Measurements from ENCODE around the gene PPIL4. TPM values are rescaled to one million over a fixed set of nuclear protein-coding genes. Genes with fewer than 3 reads are reported as not detected.

Gene PPIL4
- total RNA-seq, 1 experiment from 2014 or later = 36.9 TPM

- Histone ChIP-seq H3K9me3 (ENCODE audit: control insufficient read depth, low read depth, low read length) (no peaks in the 10 kb centered on the region), H2BK12ac (ENCODE audit: insufficient read length, low read depth, low read length) (no peak overlapping the region), H4K20me1 (ENCODE audit: control insufficient read depth, insufficient read depth, insufficient read length) (no peaks in the 10 kb centered on the region), H4K5ac (ENCODE audit: insufficient read length, low read depth, low read length) (no peak overlapping the region), H2AFZ (ENCODE audit: low read length) (no peak overlapping the region), H3K79me1 (ENCODE audit: insufficient read depth, low read depth, low read length, poor library complexity, severe bottlenecking) (no peaks in the 10 kb centered on the region), H2BK120ac (ENCODE audit: low read depth, low read length, poor library complexity, severe bottlenecking) (no peak overlapping the region), H2BK15ac (ENCODE audit: low read depth, low read length) (no peak overlapping the region), H3K9ac (ENCODE audit: extremely low read depth, insufficient read length, low read length) (no peak overlapping the region), H3K4ac (ENCODE audit: low read depth, low read length) (no peak overlapping the region), H3T11ph (ENCODE audit: low read length) (no peak overlapping the region), H4K8ac (replicated peaks; ENCODE audit: insufficient read length, low read depth, low read length) (no peak overlapping the region), H3K27ac (ENCODE audit: insufficient read length, low read depth, low read length) (no peak overlapping the region), H3K79me2 (ENCODE audit: insufficient read depth, low read length) (no peaks in the 10 kb centered on the region), H2BK5ac (ENCODE audit: insufficient read length, low read length) (no peak overlapping the region), H3K23ac (ENCODE audit: insufficient read length, low read depth, low read length) (no peak overlapping the region), H4K91ac (ENCODE audit: insufficient read length, low read depth, low read length) (no peak overlapping the region), H3K23me2 (ENCODE audit: insufficient read length, low read depth, low read length, poor library complexity, severe bottlenecking) (no peaks in the 10 kb centered on the region), H3K4me2 (ENCODE audit: insufficient read depth, insufficient read length, low read length) (no peak overlapping the region), H3K14ac (ENCODE audit: insufficient read depth, low read length) (no peak overlapping the region), H2BK20ac (ENCODE audit: low read depth, low read length, poor library complexity, severe bottlenecking) (no peak overlapping the region), H2AK5ac (ENCODE audit: insufficient read length, low read length) (no peak overlapping the region), H3K56ac (ENCODE audit: insufficient read length, low read depth, low read length) (no peak overlapping the region), H3K4me1 (ENCODE audit: insufficient read depth, low read length) (no peaks in the 10 kb centered on the region), H3K18ac (ENCODE audit: insufficient read length, low read depth, low read length) (no peak overlapping the region), H3K27me3 (ENCODE audit: insufficient read depth, low read length) (no peaks in the 10 kb centered on the region)
- H3K9me3 Mint-ChIP-seq = no peaks in the 10 kb centered on the region
- H3K4me3 Mint-ChIP-seq = no peak overlapping the region
- H3K4me1 Mint-ChIP-seq = peaks cover 8 to 9% of the 10 kb centered on the region in 2 experiments
- H3K27me3 Mint-ChIP-seq (ENCODE audit: low read depth) = no peaks in the 10 kb centered on the region
- H3K36me3 Mint-ChIP-seq (ENCODE audit: insufficient read depth in 1 of 3, low read depth in 3 of 3) = no peaks in the 10 kb centered on the region
- DNase-seq = no peak
- TF ChIP-seq CTCF (conservative IDR thresholded peaks at IDR 0.05) = no peak
- H3K27ac Mint-ChIP-seq = no peak overlapping the region
- WGBS (ENCODE audit: extremely low coverage, insufficient read length, low lambda C conversion rate) = no CpG with 5 or more reads among the region's 3 CpGs
Observed at GRCh38 chr6:149471801-149472200, 74.0 kb downstream of the PPIL4 start.

Measured in H9 (cell line).